ENCODE measurements around the gene SOBP.

Gene SOBP

DNA sequence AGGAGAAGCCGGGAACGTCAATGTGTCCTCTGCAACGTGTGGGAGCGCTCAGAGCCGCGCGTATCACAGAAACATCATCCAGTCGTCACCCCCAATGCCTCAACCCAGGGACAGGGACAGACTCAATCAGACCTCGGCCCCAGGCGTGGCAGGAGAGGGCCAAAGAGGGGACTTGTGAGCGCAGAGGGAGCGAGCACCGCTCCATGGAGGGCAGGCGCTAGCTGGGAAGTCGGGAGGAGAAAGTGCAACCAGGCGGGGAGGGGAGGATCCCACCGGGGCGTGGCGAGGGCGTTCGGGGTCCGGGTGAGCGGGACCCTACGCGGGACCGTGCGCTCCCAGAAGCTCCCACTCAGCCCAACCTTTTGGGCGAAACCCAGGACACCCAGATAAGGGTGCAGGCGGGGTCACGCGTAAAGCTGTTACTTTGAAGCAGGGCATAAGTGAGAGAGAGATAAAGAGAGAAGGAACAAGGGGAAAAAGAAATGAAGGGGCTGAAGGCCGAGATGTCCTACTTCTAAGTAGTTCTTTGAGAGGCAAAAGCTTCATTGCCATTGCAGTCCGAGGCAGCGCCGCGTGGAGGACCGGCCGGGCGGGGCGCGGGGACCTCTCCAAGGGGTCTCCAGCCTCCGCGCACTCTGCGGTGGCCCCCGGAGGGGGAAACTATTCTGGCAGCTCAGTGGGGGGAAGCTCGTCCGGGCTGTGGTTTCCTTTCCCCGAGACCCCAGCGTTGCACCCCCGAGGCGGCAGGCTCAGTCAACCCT is 862 bp upstream of the SOBP start:
- Histone ChIP-seq H3K36me3 (ENCODE audit: control insufficient read depth in 2 of 2, insufficient read depth in 2 of 2, low read length in 2 of 2) (no peaks in the 10 kb centered on the region), H3K9me3 (ENCODE audit: control insufficient read depth in 2 of 2, low read length in 2 of 2) (no peaks in the 10 kb centered on the region), H3K27ac (ENCODE audit: low read depth in 2 of 2, low read length in 2 of 2) (peak overlapping the region; percentile 9 to 17), H3K4me1 (ENCODE audit: control insufficient read depth in 2 of 2, insufficient read depth in 2 of 2, low read length in 2 of 2) (peaks cover 12 to 19% of the 10 kb centered on the region in 2 donors), H3K27me3 (ENCODE audit: control insufficient read depth in 2 of 2, insufficient read depth in 2 of 2, low read length in 2 of 2) (peaks cover 30 to 52% of the 10 kb centered on the region in 2 donors), H3K4me3 (ENCODE audit: low read length in 2 of 2) (peak overlapping the region; percentile 55 to 72), H3K9ac (ENCODE audit: low read depth in 1 of 2, low read length in 2 of 2) (peak overlapping the region; percentile 14 to 33)

DNA sequence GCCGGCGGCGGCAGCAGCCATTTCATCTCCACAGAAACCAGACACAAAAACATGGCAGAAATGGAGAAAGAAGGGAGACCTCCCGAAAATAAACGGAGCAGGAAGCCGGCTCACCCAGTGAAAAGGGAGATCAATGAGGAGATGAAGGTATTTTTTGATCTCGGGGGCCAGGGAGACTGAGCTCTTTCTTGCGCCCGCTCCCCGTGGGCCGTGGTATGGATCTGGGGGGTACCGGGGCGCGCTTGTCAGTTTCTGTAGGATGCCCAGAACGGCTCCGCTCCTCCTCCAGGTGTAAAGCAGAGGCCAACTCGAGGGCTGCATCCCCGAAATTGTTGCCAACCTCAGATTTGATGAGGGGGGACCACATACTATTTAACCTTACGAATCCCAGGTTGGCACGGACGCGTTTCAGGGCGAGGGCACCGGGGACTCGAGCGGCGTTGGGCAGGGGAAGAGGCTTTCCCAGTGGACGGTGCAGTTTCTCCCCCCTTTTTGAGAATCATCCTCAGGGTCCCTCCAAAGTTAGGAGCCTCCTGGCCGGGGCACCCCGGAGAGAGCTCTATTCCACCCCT is 735 bp downstream of the SOBP start:
- no peaks in the 10 kb centered on the region for H3K36me3 ChIP-seq (ENCODE audit: control insufficient read depth in 2 of 2, insufficient read depth in 2 of 2, low read length in 2 of 2)
- peak overlapping the region; percentile 23 to 34 for H3K27ac ChIP-seq (ENCODE audit: low read depth in 2 of 2, low read length in 2 of 2)
- H3K27me3 ChIP-seq (ENCODE audit: control insufficient read depth in 2 of 2, insufficient read depth in 2 of 2, low read length in 2 of 2) = peaks cover 28 to 49% of the 10 kb centered on the region in 2 donors
- H3K4me1 ChIP-seq (ENCODE audit: control insufficient read depth in 2 of 2, insufficient read depth in 2 of 2, low read length in 2 of 2) = peaks cover 12 to 19% of the 10 kb centered on the region in 2 donors
- peak overlapping the region; percentile 61 to 79 for H3K4me3 ChIP-seq (ENCODE audit: low read length in 2 of 2)
- H3K9me3 ChIP-seq (ENCODE audit: control insufficient read depth in 2 of 2, low read length in 2 of 2) = no peaks in the 10 kb centered on the region
- H3K9ac ChIP-seq (ENCODE audit: low read depth in 1 of 2, low read length in 2 of 2) = peak overlapping the region in 1 of 2 donors; percentile 29

GRCh38 chr6:107491138-107491609 is 1.3 kb downstream of the SOBP start:
- Histone ChIP-seq H3K27ac (ENCODE audit: low read depth in 2 of 2, low read length in 2 of 2) (peak overlapping the region; percentile 23 to 34), H3K9ac (ENCODE audit: low read depth in 1 of 2, low read length in 2 of 2) (peak overlapping the region in 1 of 2 donors; percentile 41), H3K4me1 (ENCODE audit: control insufficient read depth in 2 of 2, insufficient read depth in 2 of 2, low read length in 2 of 2) (peaks cover 12 to 19% of the 10 kb centered on the region in 2 donors), H3K36me3 (ENCODE audit: control insufficient read depth in 2 of 2, insufficient read depth in 2 of 2, low read length in 2 of 2) (no peaks in the 10 kb centered on the region), H3K27me3 (ENCODE audit: control insufficient read depth in 2 of 2, insufficient read depth in 2 of 2, low read length in 2 of 2) (peaks cover 28 to 49% of the 10 kb centered on the region in 2 donors), H3K9me3 (ENCODE audit: control insufficient read depth in 2 of 2, low read length in 2 of 2) (no peaks in the 10 kb centered on the region), H3K4me3 (ENCODE audit: low read length in 2 of 2) (peak overlapping the region; percentile 61 to 79)

DNA sequence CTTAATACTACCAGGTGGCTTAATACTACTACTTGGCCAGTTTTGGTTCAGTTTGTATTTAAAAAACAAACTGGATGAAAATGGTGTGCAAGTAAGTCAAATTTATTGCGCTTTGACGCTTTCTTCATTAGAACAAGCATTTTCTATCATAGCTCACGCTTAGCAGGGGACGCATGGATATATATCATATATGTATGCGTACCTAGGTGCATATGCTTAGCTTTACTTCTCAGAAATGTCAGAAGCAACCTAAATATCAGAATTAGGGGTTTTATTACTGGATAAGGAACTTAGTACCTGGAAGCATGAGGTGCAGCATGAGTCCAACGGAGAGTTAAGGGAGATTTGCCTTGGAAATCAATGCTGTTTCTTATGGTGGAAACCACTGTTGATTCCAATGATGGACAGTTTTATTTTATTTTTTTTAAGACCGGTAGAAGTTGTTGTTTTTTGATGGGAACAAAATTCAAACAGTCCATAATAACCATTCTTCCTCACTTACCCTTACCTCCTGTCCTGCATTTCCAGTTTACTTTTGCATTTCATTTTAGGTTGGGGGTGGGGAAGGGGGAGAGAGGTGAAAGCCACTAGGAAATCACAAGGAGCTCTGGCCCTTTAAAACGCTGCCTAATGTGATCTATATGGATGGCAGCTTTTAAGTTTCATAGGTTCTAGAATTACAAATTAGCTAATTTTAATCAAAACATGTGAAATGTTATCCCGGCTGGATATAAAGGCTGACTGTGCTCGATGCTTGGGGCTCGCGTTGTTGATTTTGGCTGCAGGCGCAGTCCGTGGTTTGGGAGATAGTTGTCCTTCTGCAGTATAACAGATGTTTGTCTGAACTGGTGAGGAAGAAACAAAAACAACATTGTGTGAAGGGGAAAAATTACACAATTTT is 2.1 kb downstream of the SOBP start:
- peaks cover 12 to 19% of the 10 kb centered on the region in 2 donors for H3K4me1 ChIP-seq (ENCODE audit: control insufficient read depth in 2 of 2, insufficient read depth in 2 of 2, low read length in 2 of 2)
- no peaks in the 10 kb centered on the region for H3K9me3 ChIP-seq (ENCODE audit: control insufficient read depth in 2 of 2, low read length in 2 of 2)
- no peaks in the 10 kb centered on the region for H3K36me3 ChIP-seq (ENCODE audit: control insufficient read depth in 2 of 2, insufficient read depth in 2 of 2, low read length in 2 of 2)
- peak overlapping the region in 1 of 2 donors; percentile 79 for H3K4me3 ChIP-seq (ENCODE audit: low read length in 2 of 2)
- no peak overlapping the region for H3K27ac ChIP-seq (ENCODE audit: low read depth in 2 of 2, low read length in 2 of 2)
- peaks cover 23 to 42% of the 10 kb centered on the region in 2 donors for H3K27me3 ChIP-seq (ENCODE audit: control insufficient read depth in 2 of 2, insufficient read depth in 2 of 2, low read length in 2 of 2)
- peak overlapping the region in 1 of 2 donors; percentile 41 for H3K9ac ChIP-seq (ENCODE audit: low read depth in 1 of 2, low read length in 2 of 2)

GRCh38 chr6:107493158-107494057 is 3.5 kb downstream of the SOBP start:
- H3K4me3 ChIP-seq (ENCODE audit: low read length in 2 of 2) = peak overlapping the region in 1 of 2 donors; percentile 41
- H3K27ac ChIP-seq (ENCODE audit: low read depth in 2 of 2, low read length in 2 of 2) = no peak overlapping the region
- peaks cover 11 to 19% of the 10 kb centered on the region in 2 donors for H3K4me1 ChIP-seq (ENCODE audit: control insufficient read depth in 2 of 2, insufficient read depth in 2 of 2, low read length in 2 of 2)
- H3K9ac ChIP-seq (ENCODE audit: low read depth in 1 of 2, low read length in 2 of 2) = no peak overlapping the region
- peaks cover 17 to 35% of the 10 kb centered on the region in 2 donors for H3K27me3 ChIP-seq (ENCODE audit: control insufficient read depth in 2 of 2, insufficient read depth in 2 of 2, low read length in 2 of 2)
- H3K9me3 ChIP-seq (ENCODE audit: control insufficient read depth in 2 of 2, low read length in 2 of 2) = no peaks in the 10 kb centered on the region
- H3K36me3 ChIP-seq (ENCODE audit: control insufficient read depth in 2 of 2, insufficient read depth in 2 of 2, low read length in 2 of 2) = no peaks in the 10 kb centered on the region

DNA sequence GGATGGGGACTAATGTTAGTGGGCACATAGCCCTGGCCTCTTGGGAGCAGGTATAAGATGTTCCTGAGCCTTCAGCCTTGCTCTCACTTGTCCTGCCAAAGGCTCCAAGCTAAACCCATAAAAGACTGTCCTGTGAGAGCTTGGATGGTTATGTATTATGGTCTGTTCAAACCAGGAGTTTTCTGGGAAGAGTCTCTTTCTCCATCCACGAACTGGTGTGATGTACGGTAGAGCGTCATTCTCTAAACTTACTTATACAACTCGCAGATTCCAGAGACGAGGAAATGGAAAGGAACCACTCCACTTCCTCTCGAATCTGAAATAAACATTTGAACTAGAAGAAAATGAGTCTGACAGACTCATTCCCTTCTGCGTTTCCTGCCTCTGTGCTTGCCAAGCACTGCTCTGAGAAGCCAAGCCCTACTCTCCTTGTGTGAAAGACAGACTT is 5.3 kb downstream of the SOBP start:
- Histone ChIP-seq H3K36me3 (ENCODE audit: control insufficient read depth in 2 of 2, insufficient read depth in 2 of 2, low read length in 2 of 2) (no peaks in the 10 kb centered on the region), H3K9me3 (ENCODE audit: control insufficient read depth in 2 of 2, low read length in 2 of 2) (no peaks in the 10 kb centered on the region), H3K9ac (ENCODE audit: low read depth in 1 of 2, low read length in 2 of 2) (no peak overlapping the region), H3K4me3 (ENCODE audit: low read length in 2 of 2) (peak overlapping the region in 1 of 2 donors; percentile 17), H3K27me3 (ENCODE audit: control insufficient read depth in 2 of 2, insufficient read depth in 2 of 2, low read length in 2 of 2) (peaks cover 12 to 25% of the 10 kb centered on the region in 2 donors), H3K4me1 (ENCODE audit: control insufficient read depth in 2 of 2, insufficient read depth in 2 of 2, low read length in 2 of 2) (peaks cover 0 to 10% of the 10 kb centered on the region in 2 donors), H3K27ac (ENCODE audit: low read depth in 2 of 2, low read length in 2 of 2) (peak overlapping the region in 1 of 2 donors; percentile 35)

DNA sequence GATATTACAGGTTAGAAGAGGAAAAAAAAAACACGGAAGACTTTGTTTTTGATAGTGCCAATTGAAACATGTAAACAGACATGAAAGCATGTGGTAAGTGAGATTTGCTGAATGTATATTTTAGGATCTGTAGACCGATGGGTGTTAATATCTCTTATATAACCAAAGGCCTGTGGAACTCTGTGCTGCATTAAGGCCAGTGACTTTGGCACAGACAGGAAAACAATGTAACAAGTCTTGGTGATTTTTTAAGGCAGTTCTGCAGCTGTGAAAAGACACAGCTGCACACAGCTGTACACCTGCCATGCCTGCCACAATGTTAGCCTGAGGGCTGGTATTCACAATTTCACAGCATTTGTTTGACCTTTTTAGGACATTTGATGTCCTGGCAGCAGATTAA is 6.1 kb downstream of the SOBP start:
- no peak overlapping the region for H3K9ac ChIP-seq (ENCODE audit: low read depth in 1 of 2, low read length in 2 of 2)
- no peaks in the 10 kb centered on the region for H3K9me3 ChIP-seq (ENCODE audit: control insufficient read depth in 2 of 2, low read length in 2 of 2)

DNA sequence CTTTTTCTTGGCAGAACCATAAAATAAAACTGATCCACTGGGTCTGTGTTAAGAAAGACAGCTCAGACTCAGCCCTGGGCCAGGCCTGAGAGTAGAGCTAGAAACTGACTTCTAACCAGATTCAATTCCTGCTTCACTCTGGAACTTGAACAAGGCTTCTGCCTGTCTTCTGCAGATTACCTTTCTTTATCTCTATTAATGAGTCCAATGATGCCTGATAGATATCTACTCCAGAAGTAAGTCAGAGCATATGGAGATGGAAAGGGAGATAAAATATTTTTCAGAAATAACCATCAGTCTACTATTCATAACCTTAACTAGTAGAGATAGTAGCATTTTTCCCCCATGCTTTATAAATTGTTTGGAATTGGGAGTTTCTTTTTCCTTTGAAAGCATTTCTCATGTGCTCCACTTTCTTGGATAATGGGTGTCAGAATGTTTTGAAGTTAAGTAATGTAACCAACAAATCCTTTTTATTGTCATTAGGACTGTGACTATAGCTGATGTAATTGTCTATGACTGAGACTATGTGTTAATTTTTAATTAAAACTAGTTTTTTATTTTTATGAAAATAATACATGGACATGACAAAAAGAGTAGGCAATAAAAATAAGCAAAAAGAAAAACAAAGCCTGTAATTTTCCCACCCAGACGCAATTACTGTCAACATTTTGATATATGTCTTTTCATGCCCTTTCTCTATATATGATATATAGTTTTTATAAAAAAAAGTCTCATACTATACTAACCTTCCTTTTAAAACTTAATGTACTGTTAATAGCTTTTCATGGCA is 7.2 kb downstream of the SOBP start:
- H3K9me3 ChIP-seq (ENCODE audit: control insufficient read depth in 2 of 2, low read length in 2 of 2) = no peaks in the 10 kb centered on the region
- no peak overlapping the region for H3K27ac ChIP-seq (ENCODE audit: low read depth in 2 of 2, low read length in 2 of 2)
- H3K4me1 ChIP-seq (ENCODE audit: control insufficient read depth in 2 of 2, insufficient read depth in 2 of 2, low read length in 2 of 2) = no peaks in the 10 kb centered on the region
- no peaks in the 10 kb centered on the region for H3K36me3 ChIP-seq (ENCODE audit: control insufficient read depth in 2 of 2, insufficient read depth in 2 of 2, low read length in 2 of 2)
- H3K4me3 ChIP-seq (ENCODE audit: low read length in 2 of 2) = no peak overlapping the region
- H3K9ac ChIP-seq (ENCODE audit: low read depth in 1 of 2, low read length in 2 of 2) = no peak overlapping the region
- H3K27me3 ChIP-seq (ENCODE audit: control insufficient read depth in 2 of 2, insufficient read depth in 2 of 2, low read length in 2 of 2) = peaks cover 3 to 9% of the 10 kb centered on the region in 2 donors

More for the DNA sequence above, 6.1 kb downstream of the SOBP start:
- peaks cover 0 to 4% of the 10 kb centered on the region in 2 donors for H3K4me1 ChIP-seq (ENCODE audit: control insufficient read depth in 2 of 2, insufficient read depth in 2 of 2, low read length in 2 of 2)
- peaks cover 9 to 19% of the 10 kb centered on the region in 2 donors for H3K27me3 ChIP-seq (ENCODE audit: control insufficient read depth in 2 of 2, insufficient read depth in 2 of 2, low read length in 2 of 2)
- H3K36me3 ChIP-seq (ENCODE audit: control insufficient read depth in 2 of 2, insufficient read depth in 2 of 2, low read length in 2 of 2) = no peaks in the 10 kb centered on the region
- no peak overlapping the region for H3K27ac ChIP-seq (ENCODE audit: low read depth in 2 of 2, low read length in 2 of 2)
- no peak overlapping the region for H3K4me3 ChIP-seq (ENCODE audit: low read length in 2 of 2)
